Sigmoid colon (tissue), 7 donors: ENCODE measurements around the gene STK17A. TPM values are rescaled to one million over a fixed set of nuclear protein-coding genes. Genes with fewer than 3 reads are reported as not detected.

ENCODE experiments used
- DNase-seq: peaks from one replicate; pipeline ENCODE4 v3.0.0-alpha.2; 2019
- H3K27ac ChIP-seq, 4 donors: fragments of 200-600 bp; sonication (generic); one replicate each; pipeline ENCODE4 v1.5.1; 2016 to 2019; ENCODE audit warnings: mild to moderate bottlenecking in 1 of 4
- H3K27me3 ChIP-seq, 3 donors: fragments of 200-600 bp; sonication (generic); one replicate each; pipeline ENCODE4 v1.5.1; 2019; ENCODE audit warnings: mild to moderate bottlenecking in 1 of 3
- H3K36me3 ChIP-seq, 4 donors: fragments of 200-600 bp; sonication (generic); one replicate each; pipeline ENCODE4 v1.5.1; 2016 to 2019
- H3K4me1 ChIP-seq, 4 donors: fragments of 200-600 bp; sonication (generic); one replicate each; pipeline ENCODE4 v1.5.1; 2017 to 2019
- H3K4me3 ChIP-seq, 4 donors: fragments of 200-600 bp; sonication (generic); one replicate each; pipeline ENCODE4 v1.5.1; 2017 to 2019; ENCODE audit warnings: mild to moderate bottlenecking in 2 of 4, moderate library complexity in 1 of 4
- H3K9me3 ChIP-seq, 4 donors: fragments of 200-600 bp in 3 of 4; sonication (generic) in 3 of 4; one replicate each; pipeline versions ENCODE4 v1.5.1 to v1.6.1; 2013 to 2019
- CTCF ChIP-seq, 4 experiments: fragments of 450-650 bp in 3 of 4; fragments of 200-600 bp in 1 of 4; IDR thresholded peaks; one replicate each; pipeline ENCODE4 v1.5.1; 2016 to 2019; ENCODE audit warnings: antibody characterized with exemption in 4 of 4, mild to moderate bottlenecking in 3 of 4, moderate library complexity in 2 of 4
- EP300 ChIP-seq, 4 donors: sonication (generic); formaldehyde crosslinking; IDR thresholded peaks; one replicate each; pipeline ENCODE4 v1.6.1; 2017; ENCODE audit warnings: antibody characterized with exemption in 4 of 4
- POLR2A ChIP-seq, 2 donors: fragments of 450-650 bp; IDR thresholded peaks; one replicate each; pipeline ENCODE4 v1.6.1; 2016; ENCODE audit warnings: antibody characterized with exemption in 2 of 2, mild to moderate bottlenecking in 2 of 2, moderate library complexity in 2 of 2
- POLR2AphosphoS5 ChIP-seq, 4 donors: sonication (generic); formaldehyde crosslinking; IDR thresholded peaks; one replicate each; pipeline ENCODE4 v1.6.1; 2017; ENCODE audit warnings: antibody characterized with exemption in 4 of 4
- WGBS, 2 donors: extraction: QIAGEN DNeasy Blood & Tissue Kit; methylation state at CpG; one replicate each; pipeline ENCODE4 v1.1.7; 2013; 5-methylcytosine and 5-hydroxymethylcytosine counted together
- intact Hi-C: fragments of 100-400 bp; cut with DNase I; formaldehyde crosslinking; loops from one replicate; pipeline ENCODE4 v1.15.1; 2023
- polyA plus RNA-seq, 3 donors: library from polyadenylated mRNA; stranded (reverse); fragments of 200-250 nt; gene quantifications; one replicate each; pipeline ENCODE4 v1.2.3, GENCODE V29; 2013
- total RNA-seq, 4 donors: library from RNA; depleted of rRNA; stranded (reverse); fragments of >200 nt; gene quantifications; one replicate each; pipeline ENCODE4 v1.1.0, GENCODE V29; 2016
- donor health status: healthy with polysubstance abuse.
- donor health status: Bipolar disorder and iron deficiency.
- donor health status: healthy.

The STK17A gene
- total and polyA plus RNA-seq, 7 donors = 9.3 to 29.6 (median 16.8) TPM

- DNase-seq = no peak
- no peaks in the 10 kb centered on the region for H3K36me3 ChIP-seq
- no peak overlapping the region for H3K27ac ChIP-seq
- H3K9me3 ChIP-seq = peaks cover 0 to 2% (median 0%) of the 10 kb centered on the region in 4 donors
- no peaks in the 10 kb centered on the region for H3K27me3 ChIP-seq
- H3K4me3 ChIP-seq = no peak overlapping the region
- H3K4me1 ChIP-seq = no peaks in the 10 kb centered on the region
- intact Hi-C loops = no loop called here
- TF ChIP-seq POLR2A (IDR thresholded peaks at IDR 0.05) = no peak
- TF ChIP-seq CTCF (IDR thresholded peaks at IDR 0.05) = no peak
- TF ChIP-seq EP300 (IDR thresholded peaks at IDR 0.05) = no peak
- TF ChIP-seq POLR2AphosphoS5 (IDR thresholded peaks at IDR 0.05) = no peak
Observed at GRCh38 chr7:43546231-43546630, 36.7 kb upstream of the STK17A start.

GRCh38 chr7:43550427-43550826 is 32.5 kb upstream of the STK17A start:
- Histone ChIP-seq H3K4me3 (no peak overlapping the region), H3K27me3 (no peaks in the 10 kb centered on the region), H3K36me3 (no peaks in the 10 kb centered on the region), H3K4me1 (peaks cover 0 to 8% (median 0%) of the 10 kb centered on the region in 4 donors), H3K9me3 (peaks cover 0 to 2% (median 0%) of the 10 kb centered on the region in 4 donors), H3K27ac (no peak overlapping the region)
- WGBS, 2 donors = 93 to 95% methylated on average over 16 of the region's 16 CpGs
- no peak for DNase-seq
- intact Hi-C loops = no loop called here
- no peak for TF ChIP-seq POLR2A (IDR thresholded peaks at IDR 0.05)
- no peak for TF ChIP-seq CTCF (IDR thresholded peaks at IDR 0.05)
- TF ChIP-seq POLR2AphosphoS5 (IDR thresholded peaks at IDR 0.05) = no peak
- TF ChIP-seq EP300 (IDR thresholded peaks at IDR 0.05) = no peak

- no peak for DNase-seq
- 85 to 93% methylated on average over 8 of the region's 8 CpGs for WGBS, 2 donors
- no peaks in the 10 kb centered on the region for H3K36me3 ChIP-seq
- H3K27ac ChIP-seq = no peak overlapping the region
- peaks cover 0 to under 1% (median 0%) of the 10 kb centered on the region in 4 donors for H3K9me3 ChIP-seq
- intact Hi-C loops = no loop called here
- peaks cover 0 to 8% (median 0%) of the 10 kb centered on the region in 4 donors for H3K4me1 ChIP-seq
- no peak overlapping the region for H3K4me3 ChIP-seq
- no peak for TF ChIP-seq POLR2AphosphoS5 (IDR thresholded peaks at IDR 0.05)
- no peak for TF ChIP-seq CTCF (IDR thresholded peaks at IDR 0.05)
- no peak for TF ChIP-seq EP300 (IDR thresholded peaks at IDR 0.05)
- TF ChIP-seq POLR2A (IDR thresholded peaks at IDR 0.05) = no peak
- H3K27me3 ChIP-seq = no peaks in the 10 kb centered on the region
Observed at GRCh38 chr7:43552122-43552521, 30.8 kb upstream of the STK17A start.

- Histone ChIP-seq H3K4me3 (no peak overlapping the region), H3K36me3 (no peaks in the 10 kb centered on the region), H3K9me3 (no peaks in the 10 kb centered on the region), H3K27me3 (no peaks in the 10 kb centered on the region), H3K4me1 (peaks cover 0 to 8% (median 0%) of the 10 kb centered on the region in 4 donors), H3K27ac (no peak overlapping the region)
- whole genome bisulfite sequencing, 2 donors = 50 to 64% methylated on average over 3 of the region's 3 CpGs
- DNase-seq = no peak
- no peak for TF ChIP-seq POLR2AphosphoS5 (IDR thresholded peaks at IDR 0.05)
- TF ChIP-seq EP300 (IDR thresholded peaks at IDR 0.05) = no peak
- no peak for TF ChIP-seq CTCF (IDR thresholded peaks at IDR 0.05)
- TF ChIP-seq POLR2A (IDR thresholded peaks at IDR 0.05) = no peak
- intact Hi-C loops = no loop called here
Observed at GRCh38 chr7:43553999-43554398, 28.9 kb upstream of the STK17A start.

- no peak for DNase-seq
- TF ChIP-seq POLR2AphosphoS5 (IDR thresholded peaks at IDR 0.05) (no peak), EP300 (IDR thresholded peaks at IDR 0.05) (no peak), CTCF (IDR thresholded peaks at IDR 0.05) (no peak), POLR2A (IDR thresholded peaks at IDR 0.05) (no peak)
- H3K4me1 ChIP-seq = peaks cover 0 to 8% (median 0%) of the 10 kb centered on the region in 4 donors
- H3K9me3 ChIP-seq = no peaks in the 10 kb centered on the region
- no peak overlapping the region for H3K4me3 ChIP-seq
- H3K36me3 ChIP-seq = no peaks in the 10 kb centered on the region
- WGBS, 2 donors = 83 to 90% methylated on average over 15 of the region's 15 CpGs
- no peaks in the 10 kb centered on the region for H3K27me3 ChIP-seq
- intact Hi-C loops = no loop called here
- H3K27ac ChIP-seq = no peak overlapping the region
Observed at GRCh38 chr7:43554423-43554822, 28.5 kb upstream of the STK17A start.
